CD14-positive monocyte (primary cell): ENCODE measurements around the gene DCC. TPM values are rescaled to one million over a fixed set of nuclear protein-coding genes. Genes with fewer than 3 reads are reported as not detected.

Source experiments
- DNase-seq, 3 donors: peaks; one replicate each; pipeline ENCODE4 v3.0.0-alpha.2; 2011 to 2022
- H2AFZ ChIP-seq: 2 replicates; pipeline ENCODE4 v1.6.0; 2012; ENCODE audit warnings: mild to moderate bottlenecking, low read depth, low read length, inconsistent platforms; ENCODE audit not compliant: insufficient read depth, poor library complexity, severe bottlenecking
- H3K27ac ChIP-seq, 2 donors: 1 replicate in 1 of 2; 2 replicates in 1 of 2; pipeline ENCODE4 v1.5.1; 2012 to 2013; ENCODE audit warnings: low read length in 2 of 2, control low read depth in 1 of 2, inconsistent platforms in 1 of 2, low read depth in 1 of 2, mild to moderate bottlenecking in 1 of 2
- H3K27me3 ChIP-seq, 2 donors: one replicate each; pipeline versions ENCODE4 v1.6.0 to v1.6.1; 2011 to 2013; ENCODE audit warnings: low read length in 2 of 2; ENCODE audit not compliant: control insufficient read depth in 2 of 2, insufficient read depth in 2 of 2
- H3K36me3 ChIP-seq, 2 donors: replicated peaks in 1 of 2; 1 replicate in 1 of 2; 2 replicates in 1 of 2; pipeline versions ENCODE4 v1.5.1 to v1.6.1; 2012 to 2013; ENCODE audit warnings: low read length in 2 of 2, control low read depth in 1 of 2, inconsistent platforms in 1 of 2, mild to moderate bottlenecking in 1 of 2; ENCODE audit not compliant: insufficient read depth in 2 of 2, control insufficient read depth in 1 of 2
- H3K4me1 ChIP-seq, 2 donors: 1 replicate in 1 of 2; 2 replicates in 1 of 2; pipeline versions ENCODE4 v1.5.1 to v1.6.1; 2012 to 2013; ENCODE audit warnings: low read length in 2 of 2, control low read depth in 1 of 2, inconsistent platforms in 1 of 2, mild to moderate bottlenecking in 1 of 2, moderate library complexity in 1 of 2; ENCODE audit not compliant: insufficient read depth in 2 of 2, control insufficient read depth in 1 of 2
- H3K4me2 ChIP-seq: replicated peaks from 2 replicates; pipeline ENCODE3; 2012; ENCODE audit warnings: low read length, moderate library complexity, mild to moderate bottlenecking; ENCODE audit not compliant: poor library complexity, severe bottlenecking; ENCODE audit errors: extremely low read depth
- H3K4me3 ChIP-seq, 3 experiments: fragments of 200-600 bp in 1 of 3; sonication (generic) in 1 of 3; replicated peaks in 1 of 3; 1 replicate in 2 of 3; 2 replicates in 1 of 3; pipeline ENCODE4 v1.5.1; 2011 to 2013; ENCODE audit warnings: low read length in 3 of 3, mild to moderate bottlenecking in 3 of 3, control low read depth in 2 of 3, low read depth in 2 of 3, inconsistent platforms in 1 of 3, moderate library complexity in 1 of 3
- H3K79me2 ChIP-seq: 2 replicates; pipeline ENCODE4 v1.6.0; 2012; ENCODE audit warnings: mild to moderate bottlenecking, control low read depth, inconsistent platforms, low read length, moderate library complexity; ENCODE audit not compliant: insufficient read depth
- H3K9ac ChIP-seq: 2 replicates; pipeline ENCODE4 v1.6.0; 2017; ENCODE audit warnings: low read length, mild to moderate bottlenecking; ENCODE audit not compliant: insufficient read depth, poor library complexity, severe bottlenecking
- H3K9me3 ChIP-seq, 2 donors: replicated peaks in 1 of 2; 1 replicate in 1 of 2; 2 replicates in 1 of 2; pipeline versions ENCODE4 v1.5.1 to v1.6.1; 2012 to 2013; ENCODE audit warnings: low read length in 2 of 2, control low read depth in 1 of 2; ENCODE audit not compliant: control insufficient read depth in 1 of 2, insufficient read depth in 1 of 2
- H4K20me1 ChIP-seq: 2 replicates; pipeline ENCODE4 v1.6.0; 2012; ENCODE audit warnings: mild to moderate bottlenecking, low read length, control low read depth, moderate library complexity; ENCODE audit not compliant: insufficient read depth
- H3K27ac Mint-ChIP-seq, 7 donors: one replicate each; pipeline ENCODE4 v1.8.0; 2020; ENCODE audit warnings: mild to moderate bottlenecking in 7 of 7, mixed read lengths in 7 of 7, moderate library complexity in 6 of 7, inconsistent platforms in 2 of 7
- H3K27me3 Mint-ChIP-seq, 3 donors: one replicate each; pipeline ENCODE4 v1.8.0; 2021 to 2022; ENCODE audit warnings: low read depth in 3 of 3, mild to moderate bottlenecking in 3 of 3, mixed read lengths in 3 of 3, moderate library complexity in 3 of 3, inconsistent platforms in 1 of 3
- H3K36me3 Mint-ChIP-seq, 2 donors: one replicate each; pipeline ENCODE4 v1.8.0; 2020; ENCODE audit warnings: mixed read lengths in 2 of 2, inconsistent platforms in 1 of 2, mild to moderate bottlenecking in 1 of 2
- H3K4me1 Mint-ChIP-seq: one replicate; pipeline ENCODE4 v1.8.0; 2020; ENCODE audit warnings: mild to moderate bottlenecking, mixed read lengths
- H3K4me3 Mint-ChIP-seq, 2 donors: one replicate each; pipeline ENCODE4 v1.8.0; 2020; ENCODE audit warnings: mild to moderate bottlenecking in 2 of 2, mixed read lengths in 2 of 2, moderate library complexity in 1 of 2
- H3K9me3 Mint-ChIP-seq, 7 donors: one replicate each; pipeline ENCODE4 v1.8.0; 2020 to 2022; ENCODE audit warnings: mixed read lengths in 7 of 7, mild to moderate bottlenecking in 6 of 7, moderate library complexity in 6 of 7, inconsistent platforms in 2 of 7
- CTCF ChIP-seq: fragments of 200-600 bp; IDR thresholded peaks from one replicate; pipeline ENCODE4 v1.8.0; 2022; ENCODE audit warnings: antibody characterized with exemption, mild to moderate bottlenecking
- WGBS: methylation state at CpG from one replicate; pipeline ENCODE4 v1.1.5; 2013; ENCODE audit warnings: missing lambda C conversion rate; ENCODE audit not compliant: insufficient coverage; 5-methylcytosine and 5-hydroxymethylcytosine counted together
- intact Hi-C, 2 donors: fragments of 100-400 bp; cut with micrococcal nuclease; formaldehyde crosslinking; loops; one replicate each; pipeline versions ENCODE4 v1.15.0 to v1.15.1; 2023
- polyA plus RNA-seq, 3 donors: library from polyadenylated mRNA; depleted of rRNA in 1 of 3; unstranded in 2 of 3; stranded (reverse) in 1 of 3; fragments of 300-500 nt in 2 of 3; fragments of >200 nt in 1 of 3; fragmentation: Illumina TruSeq in 2 of 3; gene quantifications; 1 replicate in 2 of 3; 2 replicates in 1 of 3; pipeline ENCODE4 v1.2.3, GENCODE V29; 2012 to 2021

DCC gene
- polyA plus RNA-seq, 3 donors: not detected

DNA sequence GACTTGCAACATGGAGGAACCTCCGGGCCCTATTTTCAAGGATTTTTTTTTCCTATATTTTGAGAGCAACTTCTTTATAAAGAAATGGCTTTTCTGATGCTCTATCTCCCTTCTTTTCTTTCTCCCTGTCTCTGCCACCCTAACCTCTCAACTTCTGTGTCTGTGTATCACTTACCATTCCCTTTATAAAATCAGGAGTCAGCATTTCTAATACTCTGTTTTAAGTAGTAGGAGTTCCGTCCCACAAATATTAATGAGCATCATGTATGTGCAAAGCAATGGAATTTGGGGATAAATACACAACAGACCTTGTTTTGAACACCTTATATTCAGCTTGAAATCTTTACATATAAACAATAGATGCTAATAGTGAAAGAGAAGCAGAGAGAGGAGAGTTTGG is 268.0 kb downstream of the DCC start:
- Mint-ChIP-seq H3K36me3 (no peaks in the 10 kb centered on the region), H3K4me3 (no peak overlapping the region), H3K27me3 (no peaks in the 10 kb centered on the region), H3K9me3 (peaks cover 0 to 2% (median 0%) of the 10 kb centered on the region in 7 donors), H3K4me1 (no peaks in the 10 kb centered on the region), H3K27ac (no peak overlapping the region)
- no CpG with 5 or more reads among the region's 2 CpGs for WGBS
- no peak overlapping the region for H3K4me2 ChIP-seq
- DNase-seq: no peak
- no peak overlapping the region for H3K9ac ChIP-seq
- no peaks in the 10 kb centered on the region for H3K4me1 ChIP-seq
- no peak overlapping the region for H3K4me3 ChIP-seq
- TF ChIP-seq CTCF: no peak
- no peaks in the 10 kb centered on the region for H3K9me3 ChIP-seq
- no peak overlapping the region for H3K27ac ChIP-seq
- H3K79me2 ChIP-seq: no peaks in the 10 kb centered on the region
- H4K20me1 ChIP-seq: no peaks in the 10 kb centered on the region
- H2AFZ ChIP-seq: no peak overlapping the region
- intact Hi-C loops: no loop called here
- no peaks in the 10 kb centered on the region for H3K27me3 ChIP-seq
- H3K36me3 ChIP-seq: no peaks in the 10 kb centered on the region

- no peaks in the 10 kb centered on the region for H3K36me3 Mint-ChIP-seq
- no peak overlapping the region for H3K4me2 ChIP-seq
- H3K4me1 ChIP-seq: no peaks in the 10 kb centered on the region
- H3K27me3 Mint-ChIP-seq: no peaks in the 10 kb centered on the region
- no peak overlapping the region for H3K27ac ChIP-seq
- H3K9me3 Mint-ChIP-seq: peaks cover 0 to 2% (median 2%) of the 10 kb centered on the region in 7 donors
- no peak for TF ChIP-seq CTCF
- H2AFZ ChIP-seq: no peak overlapping the region
- WGBS: no CpG with 5 or more reads among the region's 3 CpGs
- H3K4me3 ChIP-seq: no peak overlapping the region
- no peak overlapping the region for H3K27ac Mint-ChIP-seq
- intact Hi-C loops: no loop called here
- no peaks in the 10 kb centered on the region for H3K79me2 ChIP-seq
- no peak overlapping the region for H3K9ac ChIP-seq
- H3K4me1 Mint-ChIP-seq: no peaks in the 10 kb centered on the region
- no peaks in the 10 kb centered on the region for H3K9me3 ChIP-seq
- H3K27me3 ChIP-seq: no peaks in the 10 kb centered on the region
- H3K36me3 ChIP-seq: no peaks in the 10 kb centered on the region
- no peaks in the 10 kb centered on the region for H4K20me1 ChIP-seq
- no peak for DNase-seq
- no peak overlapping the region for H3K4me3 Mint-ChIP-seq
Measured at GRCh38 chr18:52610451-52611115, 270.6 kb downstream of the DCC start.
